Germinal center (tissue), 1 donor: Measurements from ENCODE around the gene YIPF5.

Experiments used
- DNase-seq: peaks from one replicate; pipeline ENCODE4 v3.0.0; 2012; ENCODE audit warnings: mixed read lengths, low spot score

The YIPF5 gene

GRCh38 chr5:144170276-144171024 is at the start of gene YIPF5, which contains the start of gene KCTD16:
YIPF5 (minus strand) TSS chr5:144170659; CDS start chr5:144169955, 704 bp downstream.
KCTD16 (plus strand) TSS chr5:144170873.
- peak; percentile 97 for DNase-seq

DNA sequence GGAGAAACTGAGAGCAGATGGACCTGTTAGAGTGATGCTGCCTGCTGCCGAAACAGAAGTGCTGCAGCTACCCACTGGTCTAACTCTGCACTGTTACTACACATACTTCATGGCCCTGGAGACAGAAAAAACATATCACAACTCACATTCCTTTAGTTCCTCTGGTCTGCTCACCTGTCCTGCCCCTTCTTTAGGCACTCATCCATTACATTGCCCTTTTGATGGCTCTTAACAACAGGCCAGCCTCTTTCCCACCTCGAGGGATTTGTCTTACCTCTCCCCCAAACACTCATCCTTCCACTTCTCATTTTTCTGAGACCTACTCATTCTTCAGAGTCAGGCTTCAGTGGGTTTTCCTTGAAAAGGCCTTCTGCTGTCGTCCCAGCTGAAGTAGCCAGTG is 49.4 kb upstream of the YIPF5 start:
- DNase-seq: no peak

DNA sequence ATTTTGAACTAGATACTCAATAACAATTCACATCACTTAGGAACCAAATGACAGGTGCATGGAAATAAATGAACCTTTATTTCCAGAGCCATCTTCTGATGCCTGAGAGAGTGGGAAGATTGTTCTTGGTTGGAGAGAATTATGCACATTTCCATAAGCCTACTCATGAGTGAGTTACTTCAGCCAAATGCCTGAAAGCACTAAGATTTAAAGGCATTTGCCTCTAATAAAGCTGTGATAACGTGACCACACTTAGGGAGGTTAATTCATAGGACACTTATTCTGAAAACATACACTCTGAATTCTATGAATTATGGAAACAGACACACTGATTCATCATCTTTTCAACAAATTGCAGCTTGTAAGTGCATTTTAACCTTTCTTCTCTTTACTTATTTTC is 40.2 kb upstream of the YIPF5 start:
- no peak for DNase-seq

GRCh38 chr5:144209361-144209760 is 38.9 kb upstream of the YIPF5 start:
- no peak for DNase-seq

- DNase-seq: no peak
Measured at GRCh38 chr5:144207875-144208444, 37.5 kb upstream of the YIPF5 start.

DNA sequence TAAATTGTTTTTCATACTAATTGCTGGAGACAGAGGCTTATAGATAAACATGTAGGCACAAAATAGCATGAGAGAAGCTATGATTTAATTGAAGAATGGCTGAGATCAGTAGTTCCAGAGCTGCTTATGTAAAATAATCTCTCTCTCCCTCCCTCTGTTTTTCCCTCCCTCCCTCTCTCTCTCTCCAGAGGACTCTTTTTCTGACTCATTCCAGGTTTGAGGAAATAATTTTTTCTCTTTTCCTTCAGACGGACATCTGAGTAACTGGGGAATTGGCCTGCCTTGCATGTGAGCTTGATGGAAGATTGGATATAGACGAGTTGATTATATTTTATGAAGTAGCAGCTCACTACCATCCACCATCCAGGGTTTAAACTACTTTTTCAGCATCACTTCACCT is 35.7 kb upstream of the YIPF5 start:
- DNase-seq: no peak

- no peak for DNase-seq
Measured at GRCh38 chr5:144205141-144205551, 34.7 kb upstream of the YIPF5 start.

DNA sequence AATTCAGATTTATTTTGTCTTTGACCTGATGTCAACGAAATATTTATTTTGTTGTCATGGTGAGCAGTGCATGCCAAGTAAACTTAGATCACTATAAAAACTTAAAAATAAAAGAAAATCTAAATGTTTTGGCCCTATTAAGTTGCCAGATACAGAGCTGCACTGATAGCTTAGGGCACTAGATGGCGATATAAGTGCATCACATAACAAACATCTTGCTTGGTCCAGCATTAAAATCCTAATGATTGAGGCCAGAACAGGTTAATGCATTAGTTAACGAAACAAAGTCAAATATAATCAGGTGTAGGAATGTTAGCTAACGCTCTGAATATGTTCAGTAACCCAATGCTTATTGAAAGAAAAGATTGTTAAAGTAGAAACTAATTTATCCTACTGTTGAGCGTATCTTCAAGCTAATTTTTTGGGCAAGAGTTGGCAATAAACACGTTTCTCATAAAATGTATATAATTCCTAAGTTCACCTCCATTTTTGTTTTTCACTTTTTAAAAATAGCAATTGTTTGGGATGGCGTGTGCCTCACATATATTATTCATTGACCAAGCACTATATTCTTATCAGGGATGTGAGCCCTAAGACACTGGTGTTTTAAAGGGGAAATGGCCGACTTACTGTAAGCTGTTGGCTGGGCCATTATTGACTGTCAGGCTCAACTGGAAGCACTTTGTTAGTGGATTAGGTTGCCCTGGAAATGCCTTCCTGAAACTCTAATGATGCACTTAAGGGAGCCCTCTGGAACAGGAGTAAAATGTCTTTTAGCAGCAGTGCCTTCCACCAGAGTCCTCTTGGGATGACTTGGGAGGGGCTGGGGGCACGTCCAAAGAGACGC is 33.5 kb upstream of the YIPF5 start:
- DNase-seq: peak; percentile 32

- DNase-seq: no peak
Measured at GRCh38 chr5:144202726-144203125, 32.3 kb upstream of the YIPF5 start.

DNA sequence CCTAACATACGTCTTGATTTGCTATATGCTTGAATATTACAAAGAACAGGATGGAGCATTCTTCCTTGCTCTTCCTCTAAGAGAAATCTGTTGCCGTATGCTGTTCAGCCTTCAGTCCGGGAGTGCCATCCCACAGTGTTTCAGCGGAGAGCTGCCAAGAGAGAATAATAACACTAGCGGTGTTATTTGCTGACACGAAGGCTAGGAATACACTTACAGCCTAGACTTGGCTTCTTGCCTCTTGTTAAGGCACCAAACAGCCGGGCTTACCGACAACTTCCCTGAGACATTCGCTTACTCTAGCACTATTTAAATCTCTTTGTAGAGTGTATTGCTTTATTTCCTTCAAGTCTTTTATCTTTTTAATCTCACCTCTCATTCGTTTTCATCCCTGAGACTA is 31.6 kb upstream of the YIPF5 start:
- DNase-seq: no peak

DNA sequence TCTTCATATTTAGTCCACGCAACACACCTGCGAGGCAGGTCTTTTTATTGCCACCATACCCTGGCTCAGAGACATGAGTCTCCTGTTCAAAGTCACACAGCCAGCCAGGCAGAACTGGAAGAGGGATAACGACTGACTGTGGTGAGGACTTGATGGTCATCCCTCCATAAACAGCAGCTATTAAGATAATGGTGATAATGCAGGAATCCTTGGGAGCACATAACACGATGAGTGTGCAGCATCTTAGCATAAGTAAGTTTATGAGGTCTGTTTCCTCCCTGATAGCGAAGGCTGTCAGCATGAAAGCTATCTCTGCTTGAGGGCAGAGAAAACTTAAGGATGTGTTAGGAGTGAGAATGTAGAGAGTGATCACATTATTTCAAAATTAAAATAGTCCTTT is 31.1 kb upstream of the YIPF5 start:
- DNase-seq: no peak

- no peak for DNase-seq
Measured at GRCh38 chr5:144198386-144198785, 27.9 kb upstream of the YIPF5 start.

DNA sequence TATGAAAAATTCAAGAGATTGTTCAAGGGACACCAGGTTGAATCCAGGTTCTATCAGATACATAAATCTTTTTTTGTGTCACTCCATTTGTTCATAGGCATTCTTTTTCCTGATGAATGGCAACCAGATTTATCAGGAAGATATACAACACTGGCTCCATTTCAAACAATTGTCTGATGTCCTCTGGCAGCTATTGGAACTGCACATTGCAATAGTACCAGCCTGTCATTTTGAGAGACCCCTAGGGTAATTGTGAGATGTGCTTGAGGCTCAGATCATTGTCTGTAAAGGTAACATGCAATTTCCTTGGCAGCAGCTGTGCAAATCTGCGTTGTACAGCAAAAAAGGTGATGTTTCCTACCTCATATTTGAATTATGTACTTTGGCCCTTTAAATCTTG is 26.2 kb upstream of the YIPF5 start:
- DNase-seq: no peak

DNA sequence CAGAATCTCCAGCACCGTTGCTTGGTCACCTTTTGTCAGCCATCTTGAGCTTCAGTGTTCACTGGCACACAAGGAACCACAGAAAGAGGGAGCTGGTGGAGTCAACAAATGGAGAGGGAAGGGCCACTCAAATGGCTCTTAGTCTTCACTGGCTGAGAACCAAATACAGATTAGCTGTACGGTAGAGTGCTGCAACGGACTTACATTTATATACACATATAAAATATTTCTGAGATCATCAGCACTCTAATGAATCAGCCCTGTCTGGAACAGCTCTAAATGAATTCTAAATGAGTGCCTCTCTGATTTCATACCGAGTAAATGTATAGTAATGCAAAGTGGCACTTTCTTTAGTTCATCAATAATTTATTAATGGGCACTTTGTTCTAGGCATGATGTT is 25.0 kb upstream of the YIPF5 start:
- no peak for DNase-seq

DNA sequence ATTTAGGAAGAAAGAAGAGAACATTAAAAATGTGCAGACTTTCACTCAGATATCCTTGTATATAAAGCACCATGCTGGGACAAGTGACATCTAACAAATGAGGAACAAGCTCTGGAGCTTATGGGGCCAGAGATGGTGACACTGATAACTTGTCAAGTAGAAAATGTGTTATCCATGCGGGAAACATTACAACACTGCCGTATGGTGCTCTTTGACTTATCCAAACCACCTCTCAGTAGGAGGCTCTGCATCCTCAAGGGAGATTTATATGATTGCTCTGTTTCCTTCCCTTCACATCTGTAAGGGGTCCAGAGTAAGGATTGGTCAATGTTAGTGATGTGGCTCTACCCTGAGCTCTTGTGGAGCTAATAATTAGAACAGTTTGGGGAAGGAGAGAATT is 23.7 kb upstream of the YIPF5 start:
- DNase-seq: no peak

DNA sequence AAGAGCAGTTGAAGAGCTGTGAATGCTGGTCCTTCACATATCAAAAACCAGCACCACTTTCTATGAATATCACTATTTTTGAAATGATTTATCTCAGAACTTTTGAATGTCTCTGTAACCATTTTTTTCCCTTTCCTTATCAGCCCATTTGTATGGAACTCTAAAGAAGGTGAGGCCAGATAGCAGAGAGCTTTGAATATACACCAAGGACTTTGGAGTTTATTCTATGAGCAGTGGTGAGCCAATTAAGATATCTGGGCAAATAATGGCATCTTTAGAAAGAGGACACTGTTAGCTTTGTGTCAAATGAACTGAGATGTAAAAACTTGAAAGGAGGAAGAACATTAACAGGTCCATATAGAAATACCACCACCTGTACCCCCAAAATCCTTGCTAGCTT is 22.2 kb upstream of the YIPF5 start:
- DNase-seq: no peak

GRCh38 chr5:144191998-144192397 is 21.5 kb upstream of the YIPF5 start:
- DNase-seq: peak; percentile 69

DNA sequence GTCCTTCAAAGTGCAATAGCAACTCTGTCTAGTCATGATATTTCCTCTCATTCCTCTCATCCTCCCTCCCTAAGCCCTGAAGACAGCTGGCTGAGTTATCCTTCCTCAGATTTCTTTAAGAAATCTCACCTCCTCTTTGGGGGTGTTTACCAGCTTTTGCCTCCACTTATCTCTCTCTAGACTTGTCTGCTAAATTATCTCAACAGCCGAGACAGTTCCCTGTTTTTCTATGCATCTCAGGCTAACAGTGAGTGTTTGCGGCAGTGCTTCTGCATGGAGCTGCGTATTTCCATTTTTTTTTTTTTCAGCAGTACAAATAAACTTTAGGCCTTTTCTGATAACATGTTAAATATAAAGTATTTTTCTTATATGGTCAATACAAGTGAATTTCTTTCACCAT is 21.1 kb upstream of the YIPF5 start:
- no peak for DNase-seq

- DNase-seq: no peak
Measured at GRCh38 chr5:144189800-144190429, 19.5 kb upstream of the YIPF5 start.

DNA sequence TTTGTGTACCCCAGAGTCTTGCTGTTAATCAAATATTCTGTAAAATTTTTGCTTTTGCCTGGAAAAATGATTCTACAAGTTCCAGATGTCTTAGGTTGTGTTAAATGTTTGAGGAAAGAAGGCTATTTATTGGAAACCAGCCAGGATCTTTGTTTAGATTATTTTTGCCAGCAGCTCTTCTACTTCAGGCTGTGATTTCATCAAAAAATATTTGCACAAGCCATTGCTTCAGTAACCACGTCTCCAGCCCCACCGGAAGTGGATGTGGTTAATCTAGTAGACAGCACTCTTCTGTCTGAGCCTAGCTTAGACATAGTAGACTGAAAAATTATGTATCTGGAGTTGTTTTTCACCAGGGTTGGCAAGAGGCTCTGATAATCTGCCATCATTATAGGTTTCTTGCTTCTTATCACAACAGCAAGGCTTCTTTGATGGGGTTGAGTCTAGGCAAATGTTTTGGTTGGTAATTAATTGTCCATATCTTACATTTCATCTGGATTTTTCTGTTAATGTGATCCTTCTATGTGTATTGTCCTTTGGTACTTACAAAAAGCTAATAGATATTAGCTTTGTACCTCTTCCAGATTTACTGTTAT is 17.3 kb upstream of the YIPF5 start:
- peak; percentile 37 for DNase-seq

- no peak for DNase-seq
Measured at GRCh38 chr5:144183254-144183889, 12.9 kb upstream of the YIPF5 start.

DNA sequence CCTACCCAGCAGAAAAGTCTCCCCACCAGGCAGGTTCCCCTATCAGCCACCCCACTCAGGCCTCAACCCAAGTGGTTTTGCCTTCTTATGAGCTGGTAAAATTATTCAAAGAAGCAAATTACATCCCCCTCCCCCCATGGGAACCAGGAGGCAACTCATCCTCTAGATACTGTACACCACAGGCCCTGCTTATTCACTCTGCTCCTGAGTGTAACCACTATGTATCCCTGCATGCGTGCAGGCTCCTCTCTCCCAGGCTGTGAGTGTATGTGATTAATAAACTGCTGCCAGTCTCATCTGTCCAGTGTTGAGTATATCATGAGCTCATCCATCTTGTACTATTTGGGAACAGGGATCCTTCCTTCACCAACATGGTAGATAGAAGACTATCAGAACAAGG is 8.8 kb upstream of the YIPF5 start:
- DNase-seq: no peak
